ENCODE data around the gene ICE2. TPM values are rescaled to one million over a fixed set of nuclear protein-coding genes. Genes with fewer than 3 reads are reported as not detected.

The ICE2 gene
- total and polyA plus RNA-seq, 2 experiments from 2014 or later: 64.2 to 64.3 TPM

- TF ChIP-seq REST (IDR thresholded peaks at IDR 0.05; ENCODE audit: unreplicated experiment) (no peak), ZNF331 (CRISPR knock-in tag; IDR thresholded peaks at IDR 0.05; ENCODE audit: low read depth) (no peak), CTCF (conservative IDR thresholded peaks at IDR 0.05; ENCODE audit: low read depth in 2 of 2) (no peak), EZH2 (IDR thresholded peaks at IDR 0.05; ENCODE audit: low read depth, unreplicated experiment) (no peak), STAT1 (IDR thresholded peaks at IDR 0.05; ENCODE audit: unreplicated experiment) (no peak)
These were observed 99.2 kb downstream of the ICE2 start (continued) for GRCh38 chr15:60379525-60380274.

GRCh38 chr15:60379185-60379524 lies 99.8 kb downstream of the ICE2 start:
- H3K4me3 ChIP-seq: no peak overlapping the region
- Mint-ChIP-seq H3K4me3 (no peak overlapping the region), H3K4me1 (peaks cover 17% of the 10 kb centered on the region), H3K27me3 (ENCODE audit: insufficient read depth, low read depth, poor library complexity) (peaks cover 3% of the 10 kb centered on the region), H3K27ac (no peak overlapping the region), H3K9me3 (no peaks in the 10 kb centered on the region; the same call in 2 of the 3 replicates), H3K36me3 (ENCODE audit: low read depth) (no peaks in the 10 kb centered on the region)
- H3K79me2 ChIP-seq (replicated peaks; ENCODE audit: insufficient read depth): no peaks in the 10 kb centered on the region
- ATAC-seq (no peak), DNase-seq (ENCODE audit: low spot score) (no peak)
- H2AFZ ChIP-seq: no peak overlapping the region
- H3K27ac ChIP-seq (ENCODE audit: low read depth): no peak overlapping the region
- TF ChIP-seq STAT1 (IDR thresholded peaks at IDR 0.05; ENCODE audit: unreplicated experiment): no peak
- TF ChIP-seq REST (IDR thresholded peaks at IDR 0.05; ENCODE audit: unreplicated experiment): no peak
- no peak for TF ChIP-seq ZNF331 (CRISPR knock-in tag; IDR thresholded peaks at IDR 0.05; ENCODE audit: low read depth)
- no peak for TF ChIP-seq EZH2phosphoT487 (IDR thresholded peaks at IDR 0.05; ENCODE audit: unreplicated experiment)
- no peak for TF ChIP-seq CTCF (conservative IDR thresholded peaks at IDR 0.05; ENCODE audit: low read depth in 2 of 2)
- H3K27me3 ChIP-seq (ENCODE audit: insufficient read depth): no peaks in the 10 kb centered on the region
- no peaks in the 10 kb centered on the region for H3F3A ChIP-seq (replicated peaks; ENCODE audit: low read depth)
- peaks cover 5% of the 10 kb centered on the region; the same call in 1 of the 2 replicates for H4K20me1 ChIP-seq (replicated peaks; ENCODE audit: insufficient read depth)
- H3K9me2 ChIP-seq (ENCODE audit: insufficient read depth): no peaks in the 10 kb centered on the region
- no peaks in the 10 kb centered on the region for H3K36me3 ChIP-seq (ENCODE audit: insufficient read depth)
- H3K4me1 ChIP-seq (ENCODE audit: insufficient read depth): peaks cover 14% of the 10 kb centered on the region
- H3K4me2 ChIP-seq: no peak overlapping the region

Data from GM23338 (cell line).